ENCODE measurements around the gene PRPSAP1. TPM values are rescaled to one million over a fixed set of nuclear protein-coding genes. Genes with fewer than 3 reads are reported as not detected.
"Not testable (repeated sequence)": the region's sequence is repeated elsewhere in the genome, so short reads cannot be mapped to it uniquely, and the experiment has no call there.

PRPSAP1 gene
- total RNA-seq, 2 experiments from 2014 or later, result 53.3 to 111 TPM

DNA sequence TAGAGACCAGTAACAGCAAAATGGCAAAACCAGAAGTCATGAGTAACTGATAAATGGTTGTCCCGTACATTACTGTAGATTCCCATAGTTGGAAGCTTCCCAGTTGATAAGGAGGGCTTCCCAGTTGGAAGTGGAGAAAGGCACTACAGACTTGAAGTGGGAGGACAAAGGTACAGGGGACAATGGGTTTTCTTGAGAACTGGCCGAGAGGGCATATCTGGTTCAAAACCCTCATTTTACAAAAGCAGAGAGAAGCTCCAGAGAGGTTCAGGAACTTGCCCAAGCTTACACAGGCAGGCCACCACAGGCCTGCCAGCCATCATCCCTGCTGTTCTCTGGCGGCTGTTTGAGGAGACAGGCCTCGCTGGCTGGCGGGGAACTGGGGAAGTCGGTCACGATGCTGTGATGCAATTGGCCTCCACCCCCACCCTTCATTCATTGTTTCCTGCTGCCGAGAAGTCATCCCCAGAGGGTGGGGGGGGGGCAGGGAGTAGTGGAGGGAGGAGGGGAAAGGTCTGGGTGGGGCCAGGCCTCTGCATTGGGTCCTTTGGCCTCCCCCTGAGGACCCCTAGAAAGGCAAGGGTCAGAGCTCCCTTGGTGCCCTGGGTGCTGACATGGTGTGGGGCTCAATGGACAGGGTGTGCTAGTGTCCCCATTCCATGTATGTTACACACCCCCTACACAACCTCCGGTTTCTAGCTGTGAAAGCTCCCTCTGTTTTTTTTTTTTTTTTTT is 85.5 kb downstream of the PRPSAP1 start:
- peak; percentile 90 for DNase-seq (ENCODE audit: low spot score)
- intact Hi-C loops (cut with micrococcal nuclease; ENCODE audit: unreplicated experiment), result loop anchor here (5.0 to 10.0 kb wide), 7 partner anchors 227 to 1197 kb away; partner anchors contain the start of genes JMJD6, METTL23, MRPL38 and RECQL5
- Histone ChIP-seq H3K36me3 (ENCODE audit: insufficient read depth, low read length) (peaks cover 26% of the 10 kb centered on the region), H3K4me1 (ENCODE audit: insufficient read depth, low read length, poor library complexity, severe bottlenecking) (peaks cover 83% of the 10 kb centered on the region), H3K9me3 (ENCODE audit: low read length) (no peaks in the 10 kb centered on the region), H3K4me2 (ENCODE audit: low read length) (peak overlapping the region; percentile 87), H3K27ac (ENCODE audit: low read depth, low read length, poor library complexity, severe bottlenecking) (peak overlapping the region; percentile 85), H3K79me2 (ENCODE audit: insufficient read depth, low read depth, low read length) (peaks cover 44% of the 10 kb centered on the region), H4K20me1 (ENCODE audit: insufficient read depth, low read length) (no peaks in the 10 kb centered on the region), H3K4me3 (ENCODE audit: low read depth, low read length, poor library complexity, severe bottlenecking) (peak overlapping the region; percentile 89), H3K9me2 (ENCODE audit: insufficient read depth, low read length) (no peaks in the 10 kb centered on the region), H2AFZ (ENCODE audit: low read length) (0 out of 2 replicates have a peak overlapping the region, but pooled peaks have one; percentile 0)
- ChIA-PET POLR2A (interaction anchor here (0.6 to 2.1 kb wide), 13 partner anchors 12 to 889 kb away, joined by 3 to 13 read pairs (median 4); no protein-coding TSS in a partner anchor), CTCF (ENCODE audit: unreplicated experiment) (interaction anchor here (0.6 to 1.4 kb wide), 2 partner anchors 12 to 22 kb away, joined by 4 to 5 read pairs; no protein-coding TSS in a partner anchor)
- TF ChIP-seq, protein P1, sequence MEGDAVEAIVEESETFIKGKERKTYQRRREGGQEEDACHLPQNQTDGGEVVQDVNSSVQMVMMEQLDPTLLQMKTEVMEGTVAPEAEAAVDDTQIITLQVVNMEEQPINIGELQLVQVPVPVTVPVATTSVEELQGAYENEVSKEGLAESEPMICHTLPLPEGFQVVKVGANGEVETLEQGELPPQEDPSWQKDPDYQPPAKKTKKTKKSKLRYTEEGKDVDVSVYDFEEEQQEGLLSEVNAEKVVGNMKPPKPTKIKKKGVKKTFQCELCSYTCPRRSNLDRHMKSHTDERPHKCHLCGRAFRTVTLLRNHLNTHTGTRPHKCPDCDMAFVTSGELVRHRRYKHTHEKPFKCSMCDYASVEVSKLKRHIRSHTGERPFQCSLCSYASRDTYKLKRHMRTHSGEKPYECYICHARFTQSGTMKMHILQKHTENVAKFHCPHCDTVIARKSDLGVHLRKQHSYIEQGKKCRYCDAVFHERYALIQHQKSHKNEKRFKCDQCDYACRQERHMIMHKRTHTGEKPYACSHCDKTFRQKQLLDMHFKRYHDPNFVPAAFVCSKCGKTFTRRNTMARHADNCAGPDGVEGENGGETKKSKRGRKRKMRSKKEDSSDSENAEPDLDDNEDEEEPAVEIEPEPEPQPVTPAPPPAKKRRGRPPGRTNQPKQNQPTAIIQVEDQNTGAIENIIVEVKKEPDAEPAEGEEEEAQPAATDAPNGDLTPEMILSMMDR (conservative IDR thresholded peaks at IDR 0.05; ENCODE audit: low read length), result no peak
- no peak for TF ChIP-seq EZH2phosphoT487 (IDR thresholded peaks at IDR 0.05; ENCODE audit: borderline replicate concordance, low read depth, low read length)
- TSS peak; percentile 93 for BruUV-seq (replicated peaks)

DNA sequence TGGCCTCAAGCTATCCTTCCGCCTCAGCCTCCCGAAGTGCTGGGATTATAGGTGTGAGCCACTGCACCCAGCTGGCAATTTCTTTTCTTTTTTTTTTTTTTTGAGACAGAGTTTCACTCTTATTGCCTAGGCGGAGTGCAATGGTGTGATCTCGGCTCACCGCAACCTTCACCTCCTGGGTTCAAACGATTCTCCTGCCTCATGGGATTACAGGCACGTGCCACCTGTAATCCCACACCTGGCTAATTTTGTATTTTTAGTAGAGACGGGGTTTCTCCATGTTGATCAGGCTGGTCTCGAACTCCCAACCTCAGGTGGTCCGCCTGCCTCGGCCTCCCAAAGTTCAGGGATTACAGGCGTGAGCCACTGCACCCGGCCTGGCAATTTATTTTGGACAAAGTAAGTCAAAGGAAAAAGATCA is 86.1 kb downstream of the PRPSAP1 start:
- intact Hi-C loops (cut with micrococcal nuclease; ENCODE audit: unreplicated experiment), result loop anchor here (5.0 to 10.0 kb wide), 7 partner anchors 227 to 1197 kb away; partner anchors contain the start of genes JMJD6, METTL23, MRPL38 and RECQL5
- H3K4me3 ChIP-seq (ENCODE audit: low read depth, low read length, poor library complexity, severe bottlenecking), result peak overlapping the region; percentile 89
- H3K36me3 ChIP-seq (ENCODE audit: insufficient read depth, low read length), result peaks cover 26% of the 10 kb centered on the region
- peaks cover 83% of the 10 kb centered on the region for H3K4me1 ChIP-seq (ENCODE audit: insufficient read depth, low read length, poor library complexity, severe bottlenecking)
- ChIA-PET POLR2A (interaction anchor here (0.6 to 2.1 kb wide), 9 partner anchors 9 to 156 kb away, joined by 3 to 13 read pairs (median 6); no protein-coding TSS in a partner anchor), CTCF (ENCODE audit: unreplicated experiment) (interaction anchor here (1.4 kb wide), 1 partner anchor 12 kb away, joined by 4 read pairs; no protein-coding TSS in a partner anchor)
- H3K9me3 ChIP-seq (ENCODE audit: low read length); H3K9me2 ChIP-seq (ENCODE audit: insufficient read depth, low read length); H4K20me1 ChIP-seq (ENCODE audit: insufficient read depth, low read length): not testable (repeated sequence)
- H2AFZ ChIP-seq (ENCODE audit: low read length), result 0 out of 2 replicates have a peak overlapping the region, but pooled peaks have one; percentile 0
- H3K27ac ChIP-seq (ENCODE audit: low read depth, low read length, poor library complexity, severe bottlenecking), result peak overlapping the region; percentile 85
- H3K79me2 ChIP-seq (ENCODE audit: insufficient read depth, low read depth, low read length), result peaks cover 44% of the 10 kb centered on the region
- TSS peak; percentile 72 for BruUV-seq (replicated peaks)
- H3K4me2 ChIP-seq (ENCODE audit: low read length), result peak overlapping the region; percentile 87
- DNase-seq (ENCODE audit: low spot score), result peak; percentile 68

DNA sequence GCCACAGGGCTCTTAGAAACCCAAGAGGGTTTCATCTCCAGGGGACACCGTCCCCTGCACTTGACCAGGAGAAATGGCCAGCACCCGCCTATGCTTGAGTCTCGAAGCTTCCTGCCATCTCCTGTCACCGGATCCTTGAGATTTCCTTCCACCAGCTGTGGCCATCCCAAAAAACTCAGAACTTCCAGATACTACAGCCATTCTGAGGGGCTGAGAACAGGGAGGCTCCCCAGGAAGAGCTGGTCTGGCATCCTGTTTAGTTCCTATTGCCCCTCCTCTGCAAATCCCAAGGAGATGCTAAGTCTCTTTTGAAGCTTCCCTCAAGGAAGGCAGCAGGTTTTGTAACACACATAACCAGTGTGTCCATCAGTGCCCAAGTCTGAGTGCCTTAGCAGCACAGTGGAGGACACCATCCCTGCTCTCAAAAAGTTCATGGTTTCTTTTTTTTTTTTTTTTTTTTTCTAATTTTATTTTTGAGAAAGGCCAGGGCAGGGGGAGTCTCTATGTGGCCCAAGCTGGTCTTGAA is 86.6 kb downstream of the PRPSAP1 start:
- intact Hi-C loops (cut with micrococcal nuclease; ENCODE audit: unreplicated experiment), result loop anchor here (5.0 to 10.0 kb wide), 7 partner anchors 228 to 1198 kb away; partner anchors contain the start of genes JMJD6, METTL23, MRPL38 and RECQL5
- CTCF ChIA-PET (ENCODE audit: unreplicated experiment), result interaction anchor here (0.6 to 1.4 kb wide), 2 partner anchors 13 to 392 kb away, joined by 3 to 4 read pairs; no protein-coding TSS in a partner anchor

More for the DNA sequence above, 86.6 kb downstream of the PRPSAP1 start:
- TF ChIP-seq, protein P1 (conservative IDR thresholded peaks at IDR 0.05; ENCODE audit: low read length), result no peak
- H3K36me3 ChIP-seq (ENCODE audit: insufficient read depth, low read length), result peaks cover 26% of the 10 kb centered on the region
- POLR2A ChIA-PET, result interaction anchor here (0.6 to 2.1 kb wide), 9 partner anchors 9 to 156 kb away, joined by 3 to 13 read pairs (median 6); no protein-coding TSS in a partner anchor
- BruUV-seq (replicated peaks), result no TSS peak
- H3K4me3 ChIP-seq (ENCODE audit: low read depth, low read length, poor library complexity, severe bottlenecking), result peak overlapping the region; percentile 89
- peaks cover 83% of the 10 kb centered on the region for H3K4me1 ChIP-seq (ENCODE audit: insufficient read depth, low read length, poor library complexity, severe bottlenecking)
- no peaks in the 10 kb centered on the region for H3K9me3 ChIP-seq (ENCODE audit: low read length)
- peaks cover 44% of the 10 kb centered on the region for H3K79me2 ChIP-seq (ENCODE audit: insufficient read depth, low read depth, low read length)
- H3K27ac ChIP-seq (ENCODE audit: low read depth, low read length, poor library complexity, severe bottlenecking), result peak overlapping the region; percentile 85
- DNase-seq (ENCODE audit: low spot score), result no peak
- H4K20me1 ChIP-seq (ENCODE audit: insufficient read depth, low read length), result no peaks in the 10 kb centered on the region
- H3K4me2 ChIP-seq (ENCODE audit: low read length), result peak overlapping the region; percentile 87
- no peaks in the 10 kb centered on the region for H3K9me2 ChIP-seq (ENCODE audit: insufficient read depth, low read length)
- H2AFZ ChIP-seq (ENCODE audit: low read length), result no peak overlapping the region
